GM12878 (cell line): ENCODE results near the gene KDSR. TPM values are rescaled to one million over a fixed set of nuclear protein-coding genes. Genes with fewer than 3 reads are reported as not detected.

ENCODE experiments used
- CTCF ChIP-seq, 3 experiments: IDR thresholded peaks in 2 of 3; conservative IDR thresholded peaks in 1 of 3; 2 replicates each; pipeline ENCODE4 v1.5.1; 2011; ENCODE audit warnings: low read depth in 3 of 3, low read length in 3 of 3, mild to moderate bottlenecking in 3 of 3, control low read depth in 2 of 3, moderate library complexity in 2 of 3, inconsistent platforms in 1 of 3, mixed read lengths in 1 of 3; ENCODE audit not compliant: control insufficient read depth in 2 of 3, insufficient read depth in 1 of 3; ENCODE audit errors: extremely low read depth in 1 of 3
- EGR1 ChIP-seq, 2 experiments: IDR thresholded peaks; 1 replicate in 1 of 2; 2 replicates in 1 of 2; pipeline ENCODE4 v1.6.1; 2011 to 2012; ENCODE audit warnings: low read depth in 2 of 2, low read length in 2 of 2, borderline replicate concordance in 1 of 2, mild to moderate bottlenecking in 1 of 2, moderate library complexity in 1 of 2
- FOXK2 ChIP-seq: fragments of 450-650 bp; IDR thresholded peaks from 2 replicates; pipeline ENCODE4 v1.6.1; 2017; ENCODE audit warnings: mild to moderate bottlenecking, moderate library complexity
- KAT2A ChIP-seq: conservative IDR thresholded peaks from 2 replicates; pipeline ENCODE4 v1.6.1; 2011; ENCODE audit warnings: low read depth, low read length; ENCODE audit not compliant: control insufficient read depth
- MTA3 ChIP-seq: IDR thresholded peaks from 2 replicates; pipeline ENCODE4 v1.6.1; 2012; ENCODE audit warnings: low read length, inconsistent platforms, borderline replicate concordance
- PBX3 ChIP-seq: IDR thresholded peaks from 2 replicates; pipeline ENCODE4 v1.6.1; 2011; ENCODE audit warnings: mild to moderate bottlenecking, low read depth, low read length, moderate library complexity; ENCODE audit not compliant: insufficient replicate concordance
- SIX5 ChIP-seq: IDR thresholded peaks from 2 replicates; pipeline ENCODE4 v1.6.1; 2011; ENCODE audit warnings: mild to moderate bottlenecking, low read depth, low read length, moderate library complexity; ENCODE audit not compliant: severe bottlenecking
- SPI1 ChIP-seq: IDR thresholded peaks from 2 replicates; pipeline ENCODE4 v1.6.1; 2011; ENCODE audit warnings: low read depth, mild to moderate bottlenecking, low read length, moderate library complexity, borderline replicate concordance; ENCODE audit not compliant: insufficient read depth
- SREBF2 ChIP-seq: IDR thresholded peaks from 2 replicates; pipeline ENCODE4 v1.6.1; 2012; ENCODE audit warnings: mild to moderate bottlenecking, low read length
- TCF7 ChIP-seq: IDR thresholded peaks from 2 replicates; pipeline ENCODE4 v1.6.1; 2014; ENCODE audit warnings: antibody characterized with exemption, borderline replicate concordance
- YBX1 ChIP-seq: fragments of 450-650 bp; IDR thresholded peaks from 2 replicates; pipeline ENCODE4 v1.6.1; 2016; ENCODE audit warnings: antibody characterized with exemption
- ZNF384 ChIP-seq: IDR thresholded peaks from 2 replicates; pipeline ENCODE4 v1.6.1; 2012; ENCODE audit warnings: low read depth, mild to moderate bottlenecking, low read length, improper control_type of control experiment, borderline replicate concordance
- polyA plus RNA-seq, 11 experiments: library from polyadenylated mRNA; depleted of rRNA in 4 of 11; unstranded in 6 of 11; stranded (reverse) in 5 of 11; fragments of >200 nt; fragmentation: Nextera tagmentation in 4 of 11; fragmentation: Illumina TruSeq in 1 of 11; extraction: Ambion mirVana in 4 of 11; extraction: Trizol in 1 of 11; gene quantifications; 1 replicate in 1 of 11; 2 replicates in 10 of 11; pipeline versions ENCODE4 v1.2.1 to v1.2.3, GENCODE V29; 2011 to 2016; ENCODE audit warnings: inconsistent platforms in 2 of 11, missing spikeins in 2 of 11, low read depth in 1 of 11
- total RNA-seq, 4 experiments: library from RNA; depleted of rRNA in 3 of 4; stranded (reverse); fragments of >200 nt in 3 of 4; fragmentation: Illumina TruSeq in 1 of 4; extraction: Trizol in 1 of 4; gene quantifications; 2 replicates each; pipeline versions ENCODE4 v1.2.1 to v1.2.3, GENCODE V29; 2013 to 2021
- TF ChIP-seq, protein P1 (sequence below): fragments of 450-650 bp; formaldehyde crosslinking; IDR thresholded peaks from 2 replicates; pipeline ENCODE4 v1.5.0; 2022; ENCODE audit warnings: mild to moderate bottlenecking, missing genetic modification characterization
- TF ChIP-seq, protein P2 (sequence below): fragments of 450-650 bp; IDR thresholded peaks from 2 replicates; pipeline ENCODE4 v1.6.1; 2017; ENCODE audit warnings: low read depth, mild to moderate bottlenecking, moderate library complexity
- TF ChIP-seq, protein P3 (sequence below): fragments of 450-650 bp; IDR thresholded peaks from 2 replicates; pipeline ENCODE4 v1.6.1; 2016; ENCODE audit warnings: mild to moderate bottlenecking

Gene KDSR
- total and polyA plus RNA-seq, 10 of the 15 experiments (the other 5 are each of a cell fraction or from before 2014, with no cell fraction given) = 5.2 to 25.9 (median 14.3) TPM

GRCh38 chr18:63284827-63285733, 81.9 kb downstream of the KDSR start (continued):
- TF ChIP-seq, protein P1, sequence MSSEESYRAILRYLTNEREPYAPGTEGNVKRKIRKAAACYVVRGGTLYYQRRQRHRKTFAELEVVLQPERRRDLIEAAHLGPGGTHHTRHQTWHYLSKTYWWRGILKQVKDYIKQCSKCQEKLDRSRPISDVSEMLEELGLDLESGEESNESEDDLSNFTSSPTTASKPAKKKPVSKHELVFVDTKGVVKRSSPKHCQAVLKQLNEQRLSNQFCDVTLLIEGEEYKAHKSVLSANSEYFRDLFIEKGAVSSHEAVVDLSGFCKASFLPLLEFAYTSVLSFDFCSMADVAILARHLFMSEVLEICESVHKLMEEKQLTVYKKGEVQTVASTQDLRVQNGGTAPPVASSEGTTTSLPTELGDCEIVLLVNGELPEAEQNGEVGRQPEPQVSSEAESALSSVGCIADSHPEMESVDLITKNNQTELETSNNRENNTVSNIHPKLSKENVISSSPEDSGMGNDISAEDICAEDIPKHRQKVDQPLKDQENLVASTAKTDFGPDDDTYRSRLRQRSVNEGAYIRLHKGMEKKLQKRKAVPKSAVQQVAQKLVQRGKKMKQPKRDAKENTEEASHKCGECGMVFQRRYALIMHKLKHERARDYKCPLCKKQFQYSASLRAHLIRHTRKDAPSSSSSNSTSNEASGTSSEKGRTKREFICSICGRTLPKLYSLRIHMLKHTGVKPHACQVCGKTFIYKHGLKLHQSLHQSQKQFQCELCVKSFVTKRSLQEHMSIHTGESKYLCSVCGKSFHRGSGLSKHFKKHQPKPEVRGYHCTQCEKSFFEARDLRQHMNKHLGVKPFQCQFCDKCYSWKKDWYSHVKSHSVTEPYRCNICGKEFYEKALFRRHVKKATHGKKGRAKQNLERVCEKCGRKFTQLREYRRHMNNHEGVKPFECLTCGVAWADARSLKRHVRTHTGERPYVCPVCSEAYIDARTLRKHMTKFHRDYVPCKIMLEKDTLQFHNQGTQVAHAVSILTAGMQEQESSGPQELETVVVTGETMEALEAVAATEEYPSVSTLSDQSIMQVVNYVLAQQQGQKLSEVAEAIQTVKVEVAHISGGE (CRISPR knock-in tag) = no peak
- TF ChIP-seq, protein P2, sequence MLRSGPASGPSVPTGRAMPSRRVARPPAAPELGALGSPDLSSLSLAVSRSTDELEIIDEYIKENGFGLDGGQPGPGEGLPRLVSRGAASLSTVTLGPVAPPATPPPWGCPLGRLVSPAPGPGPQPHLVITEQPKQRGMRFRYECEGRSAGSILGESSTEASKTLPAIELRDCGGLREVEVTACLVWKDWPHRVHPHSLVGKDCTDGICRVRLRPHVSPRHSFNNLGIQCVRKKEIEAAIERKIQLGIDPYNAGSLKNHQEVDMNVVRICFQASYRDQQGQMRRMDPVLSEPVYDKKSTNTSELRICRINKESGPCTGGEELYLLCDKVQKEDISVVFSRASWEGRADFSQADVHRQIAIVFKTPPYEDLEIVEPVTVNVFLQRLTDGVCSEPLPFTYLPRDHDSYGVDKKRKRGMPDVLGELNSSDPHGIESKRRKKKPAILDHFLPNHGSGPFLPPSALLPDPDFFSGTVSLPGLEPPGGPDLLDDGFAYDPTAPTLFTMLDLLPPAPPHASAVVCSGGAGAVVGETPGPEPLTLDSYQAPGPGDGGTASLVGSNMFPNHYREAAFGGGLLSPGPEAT = peak; percentile 50; the same call in 1 of the 2 replicates
- TF ChIP-seq MTA3 = 0 out of 2 replicates have a peak, but pooled peaks have one; percentile 43
- TF ChIP-seq, protein P3, sequence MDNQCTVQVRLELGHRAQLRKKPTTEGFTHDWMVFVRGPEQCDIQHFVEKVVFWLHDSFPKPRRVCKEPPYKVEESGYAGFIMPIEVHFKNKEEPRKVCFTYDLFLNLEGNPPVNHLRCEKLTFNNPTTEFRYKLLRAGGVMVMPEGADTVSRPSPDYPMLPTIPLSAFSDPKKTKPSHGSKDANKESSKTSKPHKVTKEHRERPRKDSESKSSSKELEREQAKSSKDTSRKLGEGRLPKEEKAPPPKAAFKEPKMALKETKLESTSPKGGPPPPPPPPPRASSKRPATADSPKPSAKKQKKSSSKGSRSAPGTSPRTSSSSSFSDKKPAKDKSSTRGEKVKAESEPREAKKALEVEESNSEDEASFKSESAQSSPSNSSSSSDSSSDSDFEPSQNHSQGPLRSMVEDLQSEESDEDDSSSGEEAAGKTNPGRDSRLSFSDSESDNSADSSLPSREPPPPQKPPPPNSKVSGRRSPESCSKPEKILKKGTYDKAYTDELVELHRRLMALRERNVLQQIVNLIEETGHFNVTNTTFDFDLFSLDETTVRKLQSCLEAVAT = 0 out of 2 replicates have a peak, but pooled peaks have one; percentile 20
- TF ChIP-seq SREBF2 = no peak
- no peak for TF ChIP-seq FOXK2
- no peak for TF ChIP-seq KAT2A
- TF ChIP-seq TCF7 = no peak
- TF ChIP-seq ZNF384 = no peak
- no peak for TF ChIP-seq SIX5
- TF ChIP-seq PBX3 = peak; percentile 24
- no peak for TF ChIP-seq SPI1
- TF ChIP-seq YBX1 = no peak
- TF ChIP-seq CTCF (IDR thresholded peaks at IDR 0.05 in 2 of 3, conservative IDR thresholded peaks at IDR 0.05 in 1 of 3; ENCODE audit: control insufficient read depth in 2 of 3, extremely low read depth in 1 of 3, insufficient read depth in 1 of 3, low read depth in 3 of 3, low read length in 3 of 3) = no peak
- TF ChIP-seq EGR1 (IDR thresholded peaks at IDR 0.05; ENCODE audit: borderline replicate concordance in 1 of 2, low read depth in 2 of 2, low read length in 2 of 2) = no peak
